K562 (cell line): ENCODE data around the gene TAF15. TPM values are rescaled to one million over a fixed set of nuclear protein-coding genes. Genes with fewer than 3 reads are reported as not detected.

Experiments
- ATAC-seq: fragments of 200-7000 bp; cut with Tn5 transposase; 3 replicates; pipeline ENCODE4 v1.9.1; 2020; ENCODE audit warnings: moderate library complexity
- BruUV-seq: library from RNA; stranded (reverse); fragments of 400-500 nt; replicated peaks from 2 replicates; lab custom pipeline; 2021; lab: Mats Ljungman, UMichigan
- CTCF ChIA-PET: fragments of 300-600 bp; formaldehyde crosslinking; extraction: SDS; loops from one replicate; lab custom pipeline; 2021; ENCODE audit warnings: low intra/inter-chr PET ratio; lab: Yijun Ruan, JAX
- POLR2A ChIA-PET: fragments of 300-600, 350-650 bp; sonication (Branson Sonifier 250); formaldehyde crosslinking; extraction: SDS; loops from one replicate; lab custom pipeline; 2021; ENCODE audit warnings: antibody characterized with exemption, inconsistent platforms; lab: Yijun Ruan, JAX
- DNase-seq, 4 experiments: peaks; one replicate each; pipeline versions ENCODE4 v3.0.0 to v3.0.0-alpha.2; 2011 to 2018; ENCODE audit warnings: low spot score in 3 of 4, mixed read lengths in 3 of 4; ENCODE audit errors: extremely low read depth in 1 of 4
- FAIRE-seq: peaks from 2 replicates; lab custom pipeline; 2011; peaks lifted over from hg19 to GRCh38; lab: Jason Lieb, UNC
- H2AFZ ChIP-seq: 2 replicates; pipeline ENCODE4 v1.6.0; 2011; ENCODE audit warnings: low read depth, low read length, control low read depth, inconsistent platforms
- H3K27ac ChIP-seq: fragments of 200-600 bp; 3 replicates; pipeline ENCODE4 v1.8.0; 2011; ENCODE audit warnings: low read depth, mild to moderate bottlenecking, control low read depth, inconsistent platforms, low read length, moderate library complexity, mixed read lengths; ENCODE audit errors: extremely low read depth
- H3K27me3 ChIP-seq, 2 experiments: fragments of 300-600 bp in 1 of 2; 2 replicates in 1 of 2; 3 replicates in 1 of 2; pipeline versions ENCODE4 v1.6.0 to v1.8.0; 2011; ENCODE audit warnings: inconsistent platforms in 2 of 2, low read length in 2 of 2, mild to moderate bottlenecking in 1 of 2, mixed read lengths in 1 of 2, moderate library complexity in 1 of 2; ENCODE audit not compliant: control insufficient read depth in 2 of 2, insufficient read depth in 2 of 2
- H3K36me3 ChIP-seq: fragments of 300-600 bp; 3 replicates; pipeline ENCODE4 v1.8.0; 2011; ENCODE audit warnings: mild to moderate bottlenecking, low read length, inconsistent platforms; ENCODE audit not compliant: control insufficient read depth, insufficient read depth
- H3K4me1 ChIP-seq, 2 experiments: fragments of 200-600 bp in 1 of 2; replicated peaks in 1 of 2; 2 replicates in 1 of 2; 3 replicates in 1 of 2; pipeline versions ENCODE4 v1.5.1 to v1.8.0; 2011; ENCODE audit warnings: inconsistent platforms in 2 of 2, low read length in 2 of 2, mild to moderate bottlenecking in 1 of 2, mixed read lengths in 1 of 2, moderate library complexity in 1 of 2; ENCODE audit not compliant: control insufficient read depth in 2 of 2, insufficient read depth in 2 of 2
- H3K4me2 ChIP-seq: 2 replicates; pipeline ENCODE4 v1.6.1; 2011; ENCODE audit warnings: low read length, control low read depth, inconsistent platforms, mixed read lengths; ENCODE audit not compliant: insufficient read depth
- H3K4me3 ChIP-seq: fragments of 200-600 bp; sonication (generic), shearing (Covaris generic); 2 replicates; pipeline ENCODE4 v1.5.1; 2016; ENCODE audit warnings: control low read depth, inconsistent platforms
- H3K79me2 ChIP-seq: fragments of 200-600 bp; 3 replicates; pipeline ENCODE4 v1.8.0; 2011; ENCODE audit warnings: low read length, inconsistent platforms; ENCODE audit not compliant: control insufficient read depth, insufficient read depth
- H3K9ac ChIP-seq, 2 experiments: 2 replicates each; pipeline versions ENCODE4 v1.6.0 to v1.6.1; 2011; ENCODE audit warnings: low read depth in 2 of 2, low read length in 2 of 2, control low read depth in 1 of 2, inconsistent platforms in 1 of 2, mild to moderate bottlenecking in 1 of 2, mixed read lengths in 1 of 2; ENCODE audit not compliant: insufficient read depth in 1 of 2
- H3K9me1 ChIP-seq: one replicate; pipeline ENCODE4 v1.6.0; 2011; ENCODE audit warnings: inconsistent platforms, mild to moderate bottlenecking, low read length, moderate library complexity; ENCODE audit not compliant: control insufficient read depth, insufficient read depth
- H3K9me3 ChIP-seq: replicated peaks from 2 replicates; pipeline ENCODE4 v1.5.1; 2011; ENCODE audit warnings: low read depth, low read length, inconsistent platforms; ENCODE audit not compliant: control insufficient read depth, insufficient read depth
- H4K20me1 ChIP-seq: replicated peaks from 2 replicates; pipeline ENCODE4 v1.6.1; 2011; ENCODE audit warnings: low read length, inconsistent platforms, mixed read lengths; ENCODE audit not compliant: control insufficient read depth, insufficient read depth
- ARHGAP35 ChIP-seq: fragments of 450-650 bp; IDR thresholded peaks from 2 replicates; pipeline ENCODE4 v1.6.1; 2018; ENCODE audit not compliant: partially characterized antibody
- CHCHD3 ChIP-seq: fragments of 250-450 bp; sonication (Bioruptor Pico); IDR thresholded peaks from 2 replicates; pipeline ENCODE4 v2.1.2; 2022; ENCODE audit warnings: mild to moderate bottlenecking
- DACH1 ChIP-seq: fragments of 450-650 bp; IDR thresholded peaks from 2 replicates; pipeline ENCODE4 v1.6.1; 2018; ENCODE audit not compliant: partially characterized antibody
- ERF ChIP-seq: fragments of 450-650 bp; formaldehyde crosslinking; IDR thresholded peaks from 2 replicates; pipeline ENCODE4 v1.4.0; 2020; ENCODE audit warnings: mild to moderate bottlenecking, mixed read lengths
- HDAC2 ChIP-seq: fragments of 450-650 bp; IDR thresholded peaks from 2 replicates; pipeline ENCODE4 v1.6.1; 2016; ENCODE audit warnings: mild to moderate bottlenecking
- MAFG ChIP-seq: fragments of 450-650 bp; conservative IDR thresholded peaks from 2 replicates; pipeline ENCODE4 v1.6.1; 2016; ENCODE audit warnings: missing genetic modification characterization, missing compliant biosample characterization
- MBD2 ChIP-seq: sonication (generic); IDR thresholded peaks from 2 replicates; pipeline ENCODE4 v1.6.1; 2016; ENCODE audit warnings: low read depth, borderline replicate concordance
- MCM2 ChIP-seq: fragments of 450-650 bp; IDR thresholded peaks from 2 replicates; pipeline ENCODE4 v1.6.1; 2017; ENCODE audit warnings: low read depth, mild to moderate bottlenecking
- MXI1 ChIP-seq: IDR thresholded peaks from 2 replicates; pipeline ENCODE4 v1.6.1; 2011; ENCODE audit warnings: low read depth, mild to moderate bottlenecking, improper control_type of control experiment, low read length
- SNIP1 ChIP-seq: fragments of 450-650 bp; IDR thresholded peaks from 2 replicates; pipeline ENCODE4 v1.7.1; 2017; ENCODE audit warnings: low read depth, mild to moderate bottlenecking
- SREBF1 ChIP-seq: fragments of 150-350 bp; IDR thresholded peaks from 2 replicates; pipeline ENCODE4 v1.6.1; 2014; ENCODE audit warnings: antibody characterized with exemption, low read depth, low read length, borderline replicate concordance
- ZBTB17 ChIP-seq: fragments of 450-650 bp; formaldehyde crosslinking; IDR thresholded peaks from 2 replicates; pipeline ENCODE4 v1.4.0; 2020; ENCODE audit warnings: mild to moderate bottlenecking
- ZNF324 ChIP-seq: fragments of 250-450 bp; sonication (Bioruptor Pico); IDR thresholded peaks from 2 replicates; pipeline ENCODE4 v1.4.0; 2020; ENCODE audit warnings: mild to moderate bottlenecking
- ZNF57 ChIP-seq: fragments of 450-650 bp; formaldehyde crosslinking; IDR thresholded peaks from 2 replicates; pipeline ENCODE4 v1.4.0; 2020; ENCODE audit warnings: mild to moderate bottlenecking, moderate library complexity
- WGBS: fragments of 100-300 bp; shearing (Covaris generic); methylation state at CpG from one replicate; pipeline ENCODE4 v1.1.6; 2016; ENCODE audit warnings: low coverage, mixed read lengths; ENCODE audit not compliant: insufficient coverage; ENCODE audit errors: missing lambda C conversion rate; 5-methylcytosine and 5-hydroxymethylcytosine counted together
- in situ Hi-C: fragments of 300-500 bp; cut with MboI; formaldehyde crosslinking; loops from 4 replicates; pipeline ENCODE4 v1.15.0; 2018; ENCODE audit warnings: inconsistent platforms, mixed read lengths
- intact Hi-C: fragments of 100-400 bp; cut with micrococcal nuclease; formaldehyde crosslinking; loops from 2 replicates; pipeline ENCODE4 v1.14.2; 2022
- polyA plus RNA-seq, 8 experiments: library from polyadenylated mRNA; depleted of rRNA in 4 of 8; stranded (reverse) in 5 of 8; unstranded in 3 of 8; fragments of >200 nt; fragmentation: Nextera tagmentation in 2 of 8; fragmentation: Illumina TruSeq in 1 of 8; extraction: Ambion mirVana in 2 of 8; extraction: Trizol in 1 of 8; gene quantifications; 2 replicates each; pipeline versions ENCODE4 v1.2.1 to v1.2.3, GENCODE V29; 2011 to 2014; ENCODE audit warnings: inconsistent platforms in 1 of 8, missing spikeins in 1 of 8
- total RNA-seq, 7 experiments: library from RNA; depleted of rRNA in 6 of 7; stranded (reverse); fragments of >200 nt in 6 of 7; fragmentation: Illumina TruSeq in 2 of 7; extraction: Trizol in 2 of 7; gene quantifications; 2 replicates each; pipeline versions ENCODE4 v1.2.1 to v1.2.3, GENCODE V29; 2011 to 2021; ENCODE audit warnings: low replicate concordance in 1 of 7
- TF ChIP-seq, protein P1 (sequence below): sonication (generic); formaldehyde crosslinking; IDR thresholded peaks from 2 replicates; pipeline ENCODE4 v1.8.0; 2023; ENCODE audit warnings: mild to moderate bottlenecking, missing genetic modification reagents

TAF15 gene
- total and polyA plus RNA-seq, 9 of the 15 experiments (the other 6 are each of a cell fraction or from before 2014, with no cell fraction given), result 4.1 to 272 (median 56.8) TPM

DNA sequence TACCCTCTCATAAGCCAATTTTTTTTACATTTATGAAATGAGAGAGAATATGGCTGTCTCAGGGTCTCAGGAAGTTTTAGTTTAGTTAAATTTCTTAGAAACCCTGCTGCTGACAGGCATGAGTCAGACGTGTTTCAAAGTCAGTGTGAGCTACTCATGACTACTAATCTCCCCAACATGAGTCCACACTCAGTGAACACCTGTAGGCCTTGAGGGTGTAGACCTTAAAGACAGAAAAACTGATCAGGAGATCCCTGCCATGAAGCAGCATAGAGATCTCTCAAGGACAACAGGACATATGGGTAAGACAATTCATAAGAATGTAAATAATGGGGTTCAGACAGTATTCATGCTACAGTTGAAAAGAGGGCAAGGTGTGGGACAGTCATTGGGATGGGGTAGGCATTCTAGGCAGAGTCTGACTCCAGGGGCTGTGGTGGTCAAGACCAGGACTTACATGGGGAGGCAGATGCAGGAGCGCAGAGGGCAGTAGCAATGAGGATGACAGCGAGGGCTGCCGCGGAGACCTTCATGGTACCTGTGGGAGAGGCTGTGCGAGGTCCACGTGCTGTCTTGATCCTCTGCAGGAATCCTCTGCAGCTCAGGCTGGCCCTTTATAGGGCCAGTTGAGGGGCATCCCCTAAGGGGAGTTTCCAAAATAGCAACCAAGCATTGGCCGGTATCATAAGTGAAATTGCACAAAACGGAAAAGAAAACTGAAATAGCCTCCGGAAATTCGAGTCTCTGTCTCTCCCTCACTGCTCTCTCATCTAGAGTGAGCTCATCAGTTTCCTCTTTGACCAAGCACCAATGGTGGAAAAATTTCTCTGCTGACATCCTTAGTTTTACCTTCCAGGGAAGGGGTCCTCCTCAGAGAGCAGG, 70.7 kb downstream of the TAF15 start, which contains the start of gene CCL5:
CCL5 (minus strand) TSS at position 588 of the 882 bp plus-strand sequence.
- CTCF ChIA-PET, result no interaction called here
- Histone ChIP-seq H3K4me3 (no peak within 1 kb of the TSS), H3K27me3 (no peaks in the 10 kb centered on the region), H3K9ac (peak within 1 kb of the TSS in 1 of 2 experiments; percentile 53; a peak in 2 of 4 replicates), H3K9me3 (no peaks in the 10 kb centered on the region), H3K4me2 (peak within 1 kb of the TSS; percentile 54), H3K4me1 (peaks cover 4 to 17% of the 10 kb centered on the region in 2 experiments; a peak in 4 of 5 replicates), H3K27ac (peak within 1 kb of the TSS; percentile 41; the same call in 2 of the 3 replicates), H3K9me1 (no peaks in the 10 kb centered on the region), H3K36me3 (no peaks in the 10 kb centered on the region), H2AFZ (peak within 1 kb of the TSS; percentile 87), H4K20me1 (no peaks in the 10 kb centered on the region), H3K79me2 (no peaks in the 10 kb centered on the region)
- no peak for FAIRE-seq
- POLR2A ChIA-PET, result interaction anchor here (0.7 to 2.4 kb wide), 6 partner anchors 8 to 125 kb away, joined by 3 to 9 read pairs (median 3); no protein-coding TSS in a partner anchor
- 32% methylated on average over 11 of the region's 11 CpGs for WGBS
- DNase-seq, result peak in 2 of 4 experiments; percentile 51 to 63
- intact Hi-C loops (no loop called here), in situ Hi-C loops (no loop called here)
- no TSS peak for BruUV-seq
- peak; percentile 76 for ATAC-seq
- no peak for TF ChIP-seq MCM2
- TF ChIP-seq ZBTB17 (CRISPR knock-in tag), result no peak
- no peak for TF ChIP-seq MBD2
- TF ChIP-seq ARHGAP35, result no peak
- no peak for TF ChIP-seq SNIP1
- no peak for TF ChIP-seq HDAC2
- no peak for TF ChIP-seq ERF (CRISPR knock-in tag)
- TF ChIP-seq ZNF57 (CRISPR knock-in tag), result no peak
- TF ChIP-seq SREBF1, result no peak
- no peak for TF ChIP-seq MAFG (tag)
- TF ChIP-seq ZNF324, result no peak
- TF ChIP-seq CHCHD3 (CRISPR knock-in tag), result no peak
- TF ChIP-seq, protein P1, sequence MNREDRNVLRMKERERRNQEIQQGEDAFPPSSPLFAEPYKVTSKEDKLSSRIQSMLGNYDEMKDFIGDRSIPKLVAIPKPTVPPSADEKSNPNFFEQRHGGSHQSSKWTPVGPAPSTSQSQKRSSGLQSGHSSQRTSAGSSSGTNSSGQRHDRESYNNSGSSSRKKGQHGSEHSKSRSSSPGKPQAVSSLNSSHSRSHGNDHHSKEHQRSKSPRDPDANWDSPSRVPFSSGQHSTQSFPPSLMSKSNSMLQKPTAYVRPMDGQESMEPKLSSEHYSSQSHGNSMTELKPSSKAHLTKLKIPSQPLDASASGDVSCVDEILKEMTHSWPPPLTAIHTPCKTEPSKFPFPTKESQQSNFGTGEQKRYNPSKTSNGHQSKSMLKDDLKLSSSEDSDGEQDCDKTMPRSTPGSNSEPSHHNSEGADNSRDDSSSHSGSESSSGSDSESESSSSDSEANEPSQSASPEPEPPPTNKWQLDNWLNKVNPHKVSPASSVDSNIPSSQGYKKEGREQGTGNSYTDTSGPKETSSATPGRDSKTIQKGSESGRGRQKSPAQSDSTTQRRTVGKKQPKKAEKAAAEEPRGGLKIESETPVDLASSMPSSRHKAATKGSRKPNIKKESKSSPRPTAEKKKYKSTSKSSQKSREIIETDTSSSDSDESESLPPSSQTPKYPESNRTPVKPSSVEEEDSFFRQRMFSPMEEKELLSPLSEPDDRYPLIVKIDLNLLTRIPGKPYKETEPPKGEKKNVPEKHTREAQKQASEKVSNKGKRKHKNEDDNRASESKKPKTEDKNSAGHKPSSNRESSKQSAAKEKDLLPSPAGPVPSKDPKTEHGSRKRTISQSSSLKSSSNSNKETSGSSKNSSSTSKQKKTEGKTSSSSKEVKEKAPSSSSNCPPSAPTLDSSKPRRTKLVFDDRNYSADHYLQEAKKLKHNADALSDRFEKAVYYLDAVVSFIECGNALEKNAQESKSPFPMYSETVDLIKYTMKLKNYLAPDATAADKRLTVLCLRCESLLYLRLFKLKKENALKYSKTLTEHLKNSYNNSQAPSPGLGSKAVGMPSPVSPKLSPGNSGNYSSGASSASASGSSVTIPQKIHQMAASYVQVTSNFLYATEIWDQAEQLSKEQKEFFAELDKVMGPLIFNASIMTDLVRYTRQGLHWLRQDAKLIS (CRISPR knock-in tag), result no peak
- no peak for TF ChIP-seq DACH1
- no peak for TF ChIP-seq MXI1
